ENCODE measurements around the gene WDR38. TPM values are rescaled to one million over a fixed set of nuclear protein-coding genes. Genes with fewer than 3 reads are reported as not detected.

The WDR38 gene
- total and polyA plus RNA-seq, 9 of the 15 experiments (the other 6 are each of a cell fraction or from before 2014, with no cell fraction given), result not detected

GRCh38 chr9:124868511-124869465 lies 15.5 kb downstream of the WDR38 start (continued):
- TF ChIP-seq ARID3B (CRISPR knock-in tag; IDR thresholded peaks at IDR 0.05; ENCODE audit: borderline replicate concordance), result no peak
- TF ChIP-seq FOXK1 (CRISPR knock-in tag; IDR thresholded peaks at IDR 0.05; ENCODE audit: borderline replicate concordance), result no peak; the same call in 1 of the 2 replicates
- no peak for TF ChIP-seq MBD1 (CRISPR knock-in tag; IDR thresholded peaks at IDR 0.05)
- no peak for TF ChIP-seq RBM25 (IDR thresholded peaks at IDR 0.05; ENCODE audit: low read depth, low read length, severe bottlenecking)
- no peak for TF ChIP-seq CTCFL (IDR thresholded peaks at IDR 0.05; ENCODE audit: borderline replicate concordance, insufficient read depth, low read depth, low read length, poor library complexity, severe bottlenecking)
- peak; percentile 91 for TF ChIP-seq RBM22 (IDR thresholded peaks at IDR 0.05; ENCODE audit: low read depth, low read length, poor library complexity, severe bottlenecking)
- TF ChIP-seq GABPB1 (CRISPR knock-in tag; IDR thresholded peaks at IDR 0.05), result peak; percentile 92
- TF ChIP-seq POU5F1 (IDR thresholded peaks at IDR 0.05; ENCODE audit: borderline replicate concordance, low read depth, low read length, partially characterized antibody), result peak; percentile 21
- TF ChIP-seq PHB (CRISPR knock-in tag; IDR thresholded peaks at IDR 0.05), result 0 out of 2 replicates have a peak, but pooled peaks have one; percentile 15
- no peak for TF ChIP-seq ZNF408 (CRISPR knock-in tag; IDR thresholded peaks at IDR 0.05; ENCODE audit: low read depth)
- no peak for TF ChIP-seq THRB (CRISPR knock-in tag; conservative IDR thresholded peaks at IDR 0.05)
- no peak for TF ChIP-seq ZNF512 (tag; IDR thresholded peaks at IDR 0.05)
- no peak for TF ChIP-seq ZNF143 (CRISPR knock-in tag; IDR thresholded peaks at IDR 0.05)
- TF ChIP-seq CTCF (IDR thresholded peaks at IDR 0.05 in 2 of 3, conservative IDR thresholded peaks at IDR 0.05 in 1 of 3; ENCODE audit: insufficient read depth in 2 of 3, low read depth in 1 of 3, low read length in 3 of 3), result peak; percentile 37 to 60 (median 48); a peak in 5 of 6 replicates

Data from K562 (cell line).